H9 (cell line): ENCODE results near the gene DIP2C. TPM values are rescaled to one million over a fixed set of nuclear protein-coding genes. Genes with fewer than 3 reads are reported as not detected.

ENCODE experiments used
- DNase-seq: peaks from one replicate; pipeline ENCODE4 v3.0.0-alpha.2; 2017
- H2AFZ ChIP-seq: one replicate; pipeline ENCODE4 v1.6.1; 2013; ENCODE audit warnings: mild to moderate bottlenecking, low read length, control low read depth, moderate library complexity
- H2AK5ac ChIP-seq: 2 replicates; pipeline ENCODE4 v1.6.1; 2013; ENCODE audit warnings: low read length, control low read depth, mixed read lengths; ENCODE audit not compliant: insufficient read length
- H2BK120ac ChIP-seq: one replicate; pipeline ENCODE4 v1.6.1; 2013; ENCODE audit warnings: low read depth, mild to moderate bottlenecking, low read length, control low read depth, inconsistent platforms; ENCODE audit not compliant: poor library complexity, severe bottlenecking
- H2BK12ac ChIP-seq: 2 replicates; pipeline ENCODE4 v1.6.1; 2013; ENCODE audit warnings: low read length, control low read depth, mixed read lengths, low read depth; ENCODE audit not compliant: insufficient read length
- H2BK15ac ChIP-seq: 2 replicates; pipeline ENCODE4 v1.6.1; 2013; ENCODE audit warnings: low read depth, low read length, control low read depth
- H2BK20ac ChIP-seq: one replicate; pipeline ENCODE4 v1.6.1; 2013; ENCODE audit warnings: low read depth, mild to moderate bottlenecking, low read length, control low read depth, inconsistent platforms; ENCODE audit not compliant: poor library complexity, severe bottlenecking
- H2BK5ac ChIP-seq: 2 replicates; pipeline ENCODE4 v1.6.1; 2013; ENCODE audit warnings: low read length, control low read depth, mixed read lengths; ENCODE audit not compliant: insufficient read length
- H3K14ac ChIP-seq: 2 replicates; pipeline ENCODE4 v1.6.1; 2013; ENCODE audit warnings: low read length, control low read depth; ENCODE audit not compliant: insufficient read depth
- H3K18ac ChIP-seq: 2 replicates; pipeline ENCODE4 v1.6.1; 2013; ENCODE audit warnings: low read depth, mild to moderate bottlenecking, mixed read lengths, low read length, control low read depth; ENCODE audit not compliant: insufficient read length
- H3K23ac ChIP-seq: 2 replicates; pipeline ENCODE4 v1.6.1; 2013; ENCODE audit warnings: low read length, control low read depth, mixed read lengths, low read depth; ENCODE audit not compliant: insufficient read length
- H3K23me2 ChIP-seq: 2 replicates; pipeline ENCODE4 v1.6.1; 2013; ENCODE audit warnings: low read depth, mild to moderate bottlenecking, mixed read lengths, low read length, control low read depth; ENCODE audit not compliant: insufficient read length, poor library complexity, severe bottlenecking
- H3K27ac ChIP-seq: 2 replicates; pipeline ENCODE4 v1.5.1; 2013; ENCODE audit warnings: low read length, control low read depth, mixed read lengths, low read depth; ENCODE audit not compliant: insufficient read length
- H3K27me3 ChIP-seq: 2 replicates; pipeline ENCODE4 v1.6.1; 2013; ENCODE audit warnings: low read length, control low read depth, inconsistent platforms; ENCODE audit not compliant: insufficient read depth
- H3K4ac ChIP-seq: 2 replicates; pipeline ENCODE4 v1.6.1; 2013; ENCODE audit warnings: low read depth, mild to moderate bottlenecking, control low read depth, inconsistent platforms, low read length, moderate library complexity
- H3K4me1 ChIP-seq: 2 replicates; pipeline ENCODE4 v1.6.1; 2013; ENCODE audit warnings: low read length, control low read depth, inconsistent platforms; ENCODE audit not compliant: insufficient read depth
- H3K4me2 ChIP-seq: 2 replicates; pipeline ENCODE4 v1.6.1; 2013; ENCODE audit warnings: low read length, control low read depth, mixed read lengths; ENCODE audit not compliant: insufficient read length, insufficient read depth
- H3K56ac ChIP-seq: 2 replicates; pipeline ENCODE4 v1.6.1; 2013; ENCODE audit warnings: low read depth, mild to moderate bottlenecking, mixed read lengths, low read length, control low read depth; ENCODE audit not compliant: insufficient read length
- H3K79me1 ChIP-seq: 2 replicates; pipeline ENCODE4 v1.6.1; 2013; ENCODE audit warnings: low read depth, mild to moderate bottlenecking, moderate library complexity, low read length, control low read depth, inconsistent platforms; ENCODE audit not compliant: insufficient read depth, poor library complexity, severe bottlenecking
- H3K79me2 ChIP-seq: 2 replicates; pipeline ENCODE4 v1.6.1; 2013; ENCODE audit warnings: low read length, control low read depth, inconsistent platforms; ENCODE audit not compliant: insufficient read depth
- H3K9ac ChIP-seq: 2 replicates; pipeline ENCODE4 v1.6.1; 2013; ENCODE audit warnings: low read length, control low read depth, mixed read lengths; ENCODE audit not compliant: insufficient read length; ENCODE audit errors: extremely low read depth
- H3K9me3 ChIP-seq: one replicate; pipeline ENCODE4 v1.6.1; 2013; ENCODE audit warnings: low read depth, low read length, inconsistent platforms; ENCODE audit not compliant: control insufficient read depth
- H3T11ph ChIP-seq: one replicate; pipeline ENCODE4 v1.6.1; 2013; ENCODE audit warnings: mild to moderate bottlenecking, low read length, control low read depth, inconsistent platforms
- H4K20me1 ChIP-seq: one replicate; pipeline ENCODE4 v1.6.1; 2013; ENCODE audit not compliant: control insufficient read depth, insufficient read length, insufficient read depth
- H4K5ac ChIP-seq: 2 replicates; pipeline ENCODE4 v1.6.1; 2013; ENCODE audit warnings: low read depth, mild to moderate bottlenecking, mixed read lengths, low read length, control low read depth; ENCODE audit not compliant: insufficient read length
- H4K8ac ChIP-seq: replicated peaks from 2 replicates; pipeline ENCODE4 v1.6.1; 2013; ENCODE audit warnings: low read length, control low read depth, mixed read lengths, low read depth; ENCODE audit not compliant: insufficient read length
- H4K91ac ChIP-seq: 2 replicates; pipeline ENCODE4 v1.6.1; 2013; ENCODE audit warnings: low read depth, mild to moderate bottlenecking, moderate library complexity, mixed read lengths, low read length, control low read depth; ENCODE audit not compliant: insufficient read length
- H3K27ac Mint-ChIP-seq, 3 experiments: 2 replicates in 2 of 3; 3 replicates in 1 of 3; pipeline ENCODE4 v1.8.0; 2020 to 2021; ENCODE audit warnings: mixed read lengths in 3 of 3, mild to moderate bottlenecking in 1 of 3, moderate library complexity in 1 of 3
- H3K27me3 Mint-ChIP-seq: 2 replicates; pipeline ENCODE4 v1.8.0; 2021; ENCODE audit warnings: low read depth, mild to moderate bottlenecking, moderate library complexity, mixed read lengths
- H3K36me3 Mint-ChIP-seq, 3 experiments: 2 replicates in 2 of 3; 3 replicates in 1 of 3; pipeline ENCODE4 v1.8.0; 2020 to 2021; ENCODE audit warnings: low read depth in 3 of 3, mixed read lengths in 3 of 3; ENCODE audit not compliant: insufficient read depth in 1 of 3
- H3K4me1 Mint-ChIP-seq, 2 experiments: 2 replicates each; pipeline ENCODE4 v1.8.0; 2020; ENCODE audit warnings: mixed read lengths in 2 of 2
- H3K4me3 Mint-ChIP-seq, 2 experiments: 2 replicates in 1 of 2; 3 replicates in 1 of 2; pipeline ENCODE4 v1.8.0; 2020 to 2021; ENCODE audit warnings: mild to moderate bottlenecking in 2 of 2, mixed read lengths in 2 of 2, moderate library complexity in 1 of 2
- H3K9me3 Mint-ChIP-seq, 2 experiments: 2 replicates in 1 of 2; 3 replicates in 1 of 2; pipeline ENCODE4 v1.8.0; 2020; ENCODE audit warnings: mild to moderate bottlenecking in 2 of 2, mixed read lengths in 2 of 2, moderate library complexity in 1 of 2
- CTCF ChIP-seq: fragments of 200-600 bp; sonication (generic); conservative IDR thresholded peaks from 3 replicates; pipeline ENCODE4 v1.8.0; 2021; ENCODE audit warnings: antibody characterized with exemption, mild to moderate bottlenecking
- WGBS: extraction: QIAGEN DNeasy Blood & Tissue Kit; methylation state at CpG from one replicate; pipeline ENCODE4 v1.1.7; 2013; ENCODE audit warnings: missing lambda C conversion rate, low lambda C conversion rate, mixed read lengths; ENCODE audit not compliant: insufficient read length; ENCODE audit errors: extremely low coverage; 5-methylcytosine and 5-hydroxymethylcytosine counted together
- total RNA-seq: library from RNA; stranded (reverse); gene quantifications from 2 replicates; pipeline ENCODE4 v1.2.1, GENCODE V29; 2021

Gene DIP2C
- total RNA-seq, 1 experiment from 2014 or later: 7.9 TPM

GRCh38 chr10:405648-406047 lies 283.8 kb downstream of the DIP2C start:
- no peak overlapping the region for H3K18ac ChIP-seq
- no peaks in the 10 kb centered on the region for H3K23me2 ChIP-seq
- no peak overlapping the region for H2BK12ac ChIP-seq
- H2BK5ac ChIP-seq: no peak overlapping the region
- Mint-ChIP-seq H3K4me1 (peaks cover 0 to 3% of the 10 kb centered on the region in 2 experiments; a peak in 1 of 4 replicates), H3K4me3 (no peak overlapping the region), H3K27me3 (no peaks in the 10 kb centered on the region), H3K36me3 (peaks cover 1 to 11% (median 3%) of the 10 kb centered on the region in 3 experiments; a peak in 4 of 7 replicates), H3K27ac (peak overlapping the region in 1 of 3 experiments; percentile 0; a peak in 1 of 7 replicates), H3K9me3 (no peaks in the 10 kb centered on the region)
- no peak overlapping the region for H3K4ac ChIP-seq
- H2AK5ac ChIP-seq: no peak overlapping the region
- H3K27ac ChIP-seq: no peak overlapping the region
- no peaks in the 10 kb centered on the region for H3K79me1 ChIP-seq
- no peak overlapping the region for H2BK20ac ChIP-seq
- no peak overlapping the region for H2AFZ ChIP-seq
- no peak overlapping the region for H3K14ac ChIP-seq
- no peaks in the 10 kb centered on the region for H3K79me2 ChIP-seq
- no peak overlapping the region for H3K4me2 ChIP-seq
- H4K91ac ChIP-seq: no peak overlapping the region
- H2BK15ac ChIP-seq: no peak overlapping the region
- H3K9ac ChIP-seq: no peak overlapping the region
- no peak for TF ChIP-seq CTCF
- no peak overlapping the region for H3K23ac ChIP-seq
- H4K8ac ChIP-seq: no peak overlapping the region
- DNase-seq: no peak
- H3K9me3 ChIP-seq: no peaks in the 10 kb centered on the region
- no CpG with 5 or more reads among the region's 12 CpGs for WGBS
- H3K27me3 ChIP-seq: no peaks in the 10 kb centered on the region
- no peak overlapping the region for H2BK120ac ChIP-seq
- no peaks in the 10 kb centered on the region for H3K4me1 ChIP-seq
- H3T11ph ChIP-seq: no peak overlapping the region
- H4K20me1 ChIP-seq: no peaks in the 10 kb centered on the region
- no peak overlapping the region for H3K56ac ChIP-seq
- no peak overlapping the region for H4K5ac ChIP-seq
